H1 (cell line): Measurements from ENCODE around the gene ENDOD1. TPM values are rescaled to one million over a fixed set of nuclear protein-coding genes. Genes with fewer than 3 reads are reported as not detected.

ENCODE experiments used
- CTCF ChIA-PET: fragments of 300-600 bp; sonication (Branson Sonifier 250); formaldehyde crosslinking; loops from one replicate; lab custom pipeline; 2021; ENCODE audit not compliant: partially characterized antibody; lab: Charles Lee
- POLR2A ChIA-PET: fragments of 300-600 bp; sonication (Branson Sonifier 250); formaldehyde crosslinking; loops from one replicate; lab custom pipeline; 2021; ENCODE audit warnings: inconsistent platforms; ENCODE audit not compliant: partially characterized antibody; lab: Charles Lee
- DNase-seq, 2 experiments: peaks; one replicate each; pipeline versions ENCODE4 v3.0.0 to v3.0.0-alpha.2; 2010 to 2022; ENCODE audit warnings: low spot score in 2 of 2, low read depth in 1 of 2, mixed read lengths in 1 of 2
- FAIRE-seq: peaks from 2 replicates; lab custom pipeline; 2011; peaks lifted over from hg19 to GRCh38; lab: Jason Lieb, UNC
- H2AFZ ChIP-seq: 2 replicates; pipeline ENCODE4 v1.8.1; 2012; ENCODE audit warnings: low read length, inconsistent platforms
- H2AK5ac ChIP-seq: 2 replicates; pipeline ENCODE4 v1.6.1; 2013; ENCODE audit warnings: low read depth, low read length
- H2BK120ac ChIP-seq: replicated peaks from 2 replicates; pipeline ENCODE3; 2013; ENCODE audit warnings: low read depth, low read length, inconsistent platforms
- H2BK12ac ChIP-seq: 2 replicates; pipeline ENCODE4 v1.6.1; 2013; ENCODE audit warnings: low read depth, low read length
- H2BK15ac ChIP-seq: 2 replicates; pipeline ENCODE4 v1.6.1; 2013; ENCODE audit warnings: low read length
- H2BK20ac ChIP-seq: 2 replicates; pipeline ENCODE4 v1.6.1; 2013; ENCODE audit warnings: low read length
- H2BK5ac ChIP-seq: 2 replicates; pipeline ENCODE4 v1.6.1; 2013; ENCODE audit warnings: low read depth, low read length
- H3K14ac ChIP-seq: 2 replicates; pipeline ENCODE4 v1.6.1; 2013; ENCODE audit warnings: inconsistent platforms; ENCODE audit not compliant: insufficient read length
- H3K18ac ChIP-seq: 2 replicates; pipeline ENCODE4 v1.6.1; 2013; ENCODE audit warnings: low read length; ENCODE audit errors: extremely low read depth
- H3K23ac ChIP-seq: 2 replicates; pipeline ENCODE4 v1.6.1; 2013; ENCODE audit warnings: inconsistent platforms; ENCODE audit not compliant: insufficient read length
- H3K23me2 ChIP-seq: 2 replicates; pipeline ENCODE4 v1.6.1; 2013; ENCODE audit warnings: low read depth, low read length
- H3K27ac ChIP-seq: 2 replicates; pipeline ENCODE4 v1.6.1; 2011; ENCODE audit warnings: low read depth, low read length, inconsistent platforms
- H3K27me3 ChIP-seq, 4 experiments: replicated peaks in 1 of 4; 1 replicate in 1 of 4; 2 replicates in 3 of 4; pipeline versions ENCODE4 v1.6.1 to v1.8.1; 2011 to 2013; ENCODE audit warnings: low read length in 3 of 4, mild to moderate bottlenecking in 3 of 4, inconsistent platforms in 2 of 4, mixed read lengths in 2 of 4, moderate library complexity in 1 of 4; ENCODE audit not compliant: control insufficient read depth in 3 of 4, insufficient read depth in 3 of 4; ENCODE audit errors: extremely low read depth in 1 of 4
- H3K36me3 ChIP-seq, 4 experiments: 2 replicates each; pipeline versions ENCODE4 v1.6.1 to v1.8.1; 2011 to 2013; ENCODE audit warnings: mild to moderate bottlenecking in 4 of 4, low read length in 3 of 4, moderate library complexity in 2 of 4, control low read depth in 1 of 4, inconsistent platforms in 1 of 4; ENCODE audit not compliant: insufficient read depth in 4 of 4, control insufficient read depth in 2 of 4
- H3K4ac ChIP-seq: replicated peaks from 2 replicates; pipeline ENCODE3; 2013; ENCODE audit warnings: low read length, low read depth, mixed read lengths, inconsistent platforms; ENCODE audit not compliant: insufficient read length
- H3K4me1 ChIP-seq, 4 experiments: replicated peaks in 1 of 4; 1 replicate in 1 of 4; 2 replicates in 3 of 4; pipeline versions ENCODE4 v1.6.1 to v1.8.1; 2011 to 2013; ENCODE audit warnings: low read length in 3 of 4, inconsistent platforms in 2 of 4, mixed read lengths in 1 of 4; ENCODE audit not compliant: insufficient read depth in 4 of 4, control insufficient read depth in 3 of 4
- H3K4me2 ChIP-seq, 2 experiments: 2 replicates each; pipeline versions ENCODE4 v1.6.1 to v1.8.1; 2011 to 2013; ENCODE audit warnings: low read depth in 2 of 2, low read length in 2 of 2, control low read depth in 1 of 2, inconsistent platforms in 1 of 2, mild to moderate bottlenecking in 1 of 2; ENCODE audit not compliant: insufficient read depth in 1 of 2
- H3K4me3 ChIP-seq, 4 experiments: fragments of 200-600, 300-600 bp in 1 of 4; sonication (generic), shearing (Covaris generic), sonication (Bioruptor Twin) in 1 of 4; 2 replicates each; pipeline versions ENCODE4 v1.5.1 to v1.8.1; 2011 to 2016; ENCODE audit warnings: low read length in 4 of 4, low read depth in 3 of 4, control low read depth in 2 of 4, inconsistent platforms in 2 of 4, mild to moderate bottlenecking in 2 of 4, mixed read lengths in 1 of 4, moderate library complexity in 1 of 4; ENCODE audit not compliant: insufficient read depth in 2 of 4; ENCODE audit errors: extremely low read depth in 1 of 4
- H3K56ac ChIP-seq: replicated peaks from 2 replicates; pipeline ENCODE3; 2013; ENCODE audit warnings: low read depth, mild to moderate bottlenecking, mixed read lengths, low read length, inconsistent platforms; ENCODE audit not compliant: insufficient read length
- H3K79me1 ChIP-seq: 2 replicates; pipeline ENCODE4 v1.6.1; 2013; ENCODE audit warnings: low read depth, low read length, control low read depth
- H3K79me2 ChIP-seq, 2 experiments: 2 replicates each; pipeline versions ENCODE4 v1.6.1 to v1.8.1; 2012 to 2013; ENCODE audit warnings: low read length in 2 of 2, mild to moderate bottlenecking in 2 of 2, inconsistent platforms in 1 of 2; ENCODE audit not compliant: insufficient read depth in 2 of 2, control insufficient read depth in 1 of 2
- H3K9ac ChIP-seq, 4 experiments: replicated peaks in 1 of 4; 1 replicate in 1 of 4; 2 replicates in 3 of 4; pipeline versions ENCODE4 v1.6.1 to v1.8.1; 2011 to 2013; ENCODE audit warnings: low read depth in 3 of 4, low read length in 3 of 4, control low read depth in 2 of 4, mild to moderate bottlenecking in 2 of 4, moderate library complexity in 2 of 4, inconsistent platforms in 1 of 4; ENCODE audit errors: extremely low read depth in 1 of 4
- H3K9me3 ChIP-seq, 2 experiments: 2 replicates each; pipeline versions ENCODE4 v1.6.1 to v1.8.1; 2012 to 2013; ENCODE audit warnings: mild to moderate bottlenecking in 2 of 2, moderate library complexity in 2 of 2, control low read depth in 1 of 2, inconsistent platforms in 1 of 2, low read depth in 1 of 2, low read length in 1 of 2, mixed read lengths in 1 of 2; ENCODE audit not compliant: insufficient read depth in 2 of 2
- H4K20me1 ChIP-seq, 2 experiments: replicated peaks in 1 of 2; 2 replicates each; pipeline versions ENCODE3 to v1.8.1; 2011 to 2013; ENCODE audit warnings: inconsistent platforms in 2 of 2, low read length in 2 of 2, mild to moderate bottlenecking in 1 of 2; ENCODE audit not compliant: insufficient read depth in 2 of 2, control insufficient read depth in 1 of 2
- H4K5ac ChIP-seq: 2 replicates; pipeline ENCODE4 v1.6.1; 2013; ENCODE audit warnings: low read length, low read depth, mixed read lengths, inconsistent platforms; ENCODE audit not compliant: insufficient read length
- H4K8ac ChIP-seq: 2 replicates; pipeline ENCODE4 v1.8.0; 2013; ENCODE audit warnings: mild to moderate bottlenecking, moderate library complexity, low read length, inconsistent platforms; ENCODE audit not compliant: insufficient read depth; ENCODE audit errors: extremely low read depth
- H4K91ac ChIP-seq: replicated peaks from 2 replicates; pipeline ENCODE3; 2013; ENCODE audit warnings: low read length, mixed read lengths, inconsistent platforms; ENCODE audit not compliant: insufficient read length
- polyA plus RNA-seq, 7 experiments: library from polyadenylated mRNA; depleted of rRNA in 3 of 7; stranded (reverse) in 5 of 7; unstranded in 2 of 7; fragments of >200 nt in 5 of 7; fragments of 200-250 nt in 2 of 7; gene quantifications; 1 replicate in 5 of 7; 2 replicates in 1 of 7; 4 replicates in 1 of 7; pipeline versions ENCODE4 v1.2.1 to v1.2.3, GENCODE V29; 2011 to 2013; ENCODE audit warnings: missing spikeins in 2 of 7, mixed read lengths in 2 of 7
- total RNA-seq: library from RNA; stranded (reverse); fragmentation: NEBNext Ultra II Directional; extraction: Animal tissue kit (Norgen Biotek cat#: 25700); gene quantifications from 2 replicates; pipeline ENCODE4 v1.2.1, GENCODE V29; 2021
- TF ChIP-seq, protein P1 (sequence below): fragments of 300-600 bp; sonication (generic); IDR thresholded peaks from 2 replicates; pipeline ENCODE4 v1.7.1; 2012; ENCODE audit warnings: low read length, moderate library complexity, mild to moderate bottlenecking, inconsistent platforms; ENCODE audit not compliant: insufficient replicate concordance

ENDOD1 gene
- total and polyA plus RNA-seq, 2 of the 8 experiments (the other 6 are each of a cell fraction or from before 2014, with no cell fraction given), result 1.2 to 2.5 TPM

- Histone ChIP-seq H2BK12ac (no peak overlapping the region), H3K4me3 (no peak overlapping the region), H2BK5ac (no peak overlapping the region), H3K27ac (no peak overlapping the region), H2BK120ac (no peak overlapping the region), H2AFZ (no peak overlapping the region), H3K4me1 (peaks cover 0 to 2% (median under 1%) of the 10 kb centered on the region in 4 experiments; a peak in 1 of 7 replicates), H3K79me1 (no peaks in the 10 kb centered on the region), H4K20me1 (no peaks in the 10 kb centered on the region), H3K23ac (no peak overlapping the region), H2BK20ac (no peak overlapping the region), H3K14ac (no peak overlapping the region), H3K36me3 (no peaks in the 10 kb centered on the region), H3K4me2 (no peak overlapping the region), H3K23me2 (no peaks in the 10 kb centered on the region), H3K27me3 (no peaks in the 10 kb centered on the region), H4K8ac (no peak overlapping the region), H3K9ac (no peak overlapping the region), H3K9me3 (no peaks in the 10 kb centered on the region), H2BK15ac (no peak overlapping the region), H4K91ac (no peak overlapping the region), H3K18ac (no peak overlapping the region), H3K56ac (no peak overlapping the region), H3K79me2 (no peaks in the 10 kb centered on the region), H2AK5ac (no peak overlapping the region), H3K4ac (no peak overlapping the region), H4K5ac (no peak overlapping the region)
- CTCF ChIA-PET, result interaction anchor here (0.8 to 1.8 kb wide), 4 partner anchors 10 to 76 kb away, joined by 3 to 4 read pairs (median 4); partner anchors contain the start of gene SRSF8
- FAIRE-seq (no peak), DNase-seq (no peak)
- POLR2A ChIA-PET, result interaction anchor here (1.7 to 2.7 kb wide), 2 partner anchors 9 to 10 kb away, joined by 6 to 13 read pairs; partner anchors contain the start of gene SRSF8
- TF ChIP-seq, protein P1, sequence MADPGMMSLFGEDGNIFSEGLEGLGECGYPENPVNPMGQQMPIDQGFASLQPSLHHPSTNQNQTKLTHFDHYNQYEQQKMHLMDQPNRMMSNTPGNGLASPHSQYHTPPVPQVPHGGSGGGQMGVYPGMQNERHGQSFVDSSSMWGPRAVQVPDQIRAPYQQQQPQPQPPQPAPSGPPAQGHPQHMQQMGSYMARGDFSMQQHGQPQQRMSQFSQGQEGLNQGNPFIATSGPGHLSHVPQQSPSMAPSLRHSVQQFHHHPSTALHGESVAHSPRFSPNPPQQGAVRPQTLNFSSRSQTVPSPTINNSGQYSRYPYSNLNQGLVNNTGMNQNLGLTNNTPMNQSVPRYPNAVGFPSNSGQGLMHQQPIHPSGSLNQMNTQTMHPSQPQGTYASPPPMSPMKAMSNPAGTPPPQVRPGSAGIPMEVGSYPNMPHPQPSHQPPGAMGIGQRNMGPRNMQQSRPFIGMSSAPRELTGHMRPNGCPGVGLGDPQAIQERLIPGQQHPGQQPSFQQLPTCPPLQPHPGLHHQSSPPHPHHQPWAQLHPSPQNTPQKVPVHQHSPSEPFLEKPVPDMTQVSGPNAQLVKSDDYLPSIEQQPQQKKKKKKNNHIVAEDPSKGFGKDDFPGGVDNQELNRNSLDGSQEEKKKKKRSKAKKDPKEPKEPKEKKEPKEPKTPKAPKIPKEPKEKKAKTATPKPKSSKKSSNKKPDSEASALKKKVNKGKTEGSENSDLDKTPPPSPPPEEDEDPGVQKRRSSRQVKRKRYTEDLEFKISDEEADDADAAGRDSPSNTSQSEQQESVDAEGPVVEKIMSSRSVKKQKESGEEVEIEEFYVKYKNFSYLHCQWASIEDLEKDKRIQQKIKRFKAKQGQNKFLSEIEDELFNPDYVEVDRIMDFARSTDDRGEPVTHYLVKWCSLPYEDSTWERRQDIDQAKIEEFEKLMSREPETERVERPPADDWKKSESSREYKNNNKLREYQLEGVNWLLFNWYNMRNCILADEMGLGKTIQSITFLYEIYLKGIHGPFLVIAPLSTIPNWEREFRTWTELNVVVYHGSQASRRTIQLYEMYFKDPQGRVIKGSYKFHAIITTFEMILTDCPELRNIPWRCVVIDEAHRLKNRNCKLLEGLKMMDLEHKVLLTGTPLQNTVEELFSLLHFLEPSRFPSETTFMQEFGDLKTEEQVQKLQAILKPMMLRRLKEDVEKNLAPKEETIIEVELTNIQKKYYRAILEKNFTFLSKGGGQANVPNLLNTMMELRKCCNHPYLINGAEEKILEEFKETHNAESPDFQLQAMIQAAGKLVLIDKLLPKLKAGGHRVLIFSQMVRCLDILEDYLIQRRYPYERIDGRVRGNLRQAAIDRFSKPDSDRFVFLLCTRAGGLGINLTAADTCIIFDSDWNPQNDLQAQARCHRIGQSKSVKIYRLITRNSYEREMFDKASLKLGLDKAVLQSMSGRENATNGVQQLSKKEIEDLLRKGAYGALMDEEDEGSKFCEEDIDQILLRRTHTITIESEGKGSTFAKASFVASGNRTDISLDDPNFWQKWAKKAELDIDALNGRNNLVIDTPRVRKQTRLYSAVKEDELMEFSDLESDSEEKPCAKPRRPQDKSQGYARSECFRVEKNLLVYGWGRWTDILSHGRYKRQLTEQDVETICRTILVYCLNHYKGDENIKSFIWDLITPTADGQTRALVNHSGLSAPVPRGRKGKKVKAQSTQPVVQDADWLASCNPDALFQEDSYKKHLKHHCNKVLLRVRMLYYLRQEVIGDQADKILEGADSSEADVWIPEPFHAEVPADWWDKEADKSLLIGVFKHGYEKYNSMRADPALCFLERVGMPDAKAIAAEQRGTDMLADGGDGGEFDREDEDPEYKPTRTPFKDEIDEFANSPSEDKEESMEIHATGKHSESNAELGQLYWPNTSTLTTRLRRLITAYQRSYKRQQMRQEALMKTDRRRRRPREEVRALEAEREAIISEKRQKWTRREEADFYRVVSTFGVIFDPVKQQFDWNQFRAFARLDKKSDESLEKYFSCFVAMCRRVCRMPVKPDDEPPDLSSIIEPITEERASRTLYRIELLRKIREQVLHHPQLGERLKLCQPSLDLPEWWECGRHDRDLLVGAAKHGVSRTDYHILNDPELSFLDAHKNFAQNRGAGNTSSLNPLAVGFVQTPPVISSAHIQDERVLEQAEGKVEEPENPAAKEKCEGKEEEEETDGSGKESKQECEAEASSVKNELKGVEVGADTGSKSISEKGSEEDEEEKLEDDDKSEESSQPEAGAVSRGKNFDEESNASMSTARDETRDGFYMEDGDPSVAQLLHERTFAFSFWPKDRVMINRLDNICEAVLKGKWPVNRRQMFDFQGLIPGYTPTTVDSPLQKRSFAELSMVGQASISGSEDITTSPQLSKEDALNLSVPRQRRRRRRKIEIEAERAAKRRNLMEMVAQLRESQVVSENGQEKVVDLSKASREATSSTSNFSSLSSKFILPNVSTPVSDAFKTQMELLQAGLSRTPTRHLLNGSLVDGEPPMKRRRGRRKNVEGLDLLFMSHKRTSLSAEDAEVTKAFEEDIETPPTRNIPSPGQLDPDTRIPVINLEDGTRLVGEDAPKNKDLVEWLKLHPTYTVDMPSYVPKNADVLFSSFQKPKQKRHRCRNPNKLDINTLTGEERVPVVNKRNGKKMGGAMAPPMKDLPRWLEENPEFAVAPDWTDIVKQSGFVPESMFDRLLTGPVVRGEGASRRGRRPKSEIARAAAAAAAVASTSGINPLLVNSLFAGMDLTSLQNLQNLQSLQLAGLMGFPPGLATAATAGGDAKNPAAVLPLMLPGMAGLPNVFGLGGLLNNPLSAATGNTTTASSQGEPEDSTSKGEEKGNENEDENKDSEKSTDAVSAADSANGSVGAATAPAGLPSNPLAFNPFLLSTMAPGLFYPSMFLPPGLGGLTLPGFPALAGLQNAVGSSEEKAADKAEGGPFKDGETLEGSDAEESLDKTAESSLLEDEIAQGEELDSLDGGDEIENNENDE, result no peak
These were observed 12.7 kb upstream of the ENDOD1 start for GRCh38 chr11:95076981-95077380.
